ENCODE results near the gene ILDR1. TPM values are rescaled to one million over a fixed set of nuclear protein-coding genes. Genes with fewer than 3 reads are reported as not detected.
A peak's percentile ranks its signal among the peaks of the same experiment; 100 is the strongest.

The ILDR1 gene
- total and polyA plus RNA-seq, 2 of the 8 experiments (the other 6 are each of a cell fraction or from before 2014, with no cell fraction given) = 1.8 TPM

- Histone ChIP-seq H3K18ac (ENCODE audit: extremely low read depth, low read length) (no peak overlapping the region), H3K4me1 (replicated peaks in 1 of 4; ENCODE audit: control insufficient read depth in 3 of 4, insufficient read depth in 4 of 4, low read length in 3 of 4) (peaks cover 0 to 4% (median 0%) of the 10 kb centered on the region in 4 experiments; a peak in 1 of 7 replicates), H2AFZ (ENCODE audit: low read length) (no peak overlapping the region), H3K79me2 (ENCODE audit: control insufficient read depth in 1 of 2, insufficient read depth in 2 of 2, low read length in 2 of 2) (no peaks in the 10 kb centered on the region), H4K8ac (ENCODE audit: extremely low read depth, insufficient read depth, low read length) (no peak overlapping the region), H3K36me3 (ENCODE audit: control insufficient read depth in 2 of 4, insufficient read depth in 4 of 4, low read length in 3 of 4) (no peaks in the 10 kb centered on the region), H4K20me1 (replicated peaks in 1 of 2; ENCODE audit: control insufficient read depth in 1 of 2, insufficient read depth in 2 of 2, low read length in 2 of 2) (no peaks in the 10 kb centered on the region), H3K4me2 (ENCODE audit: insufficient read depth in 1 of 2, low read depth in 2 of 2, low read length in 2 of 2) (no peak overlapping the region), H3K9ac (replicated peaks in 1 of 4; ENCODE audit: extremely low read depth in 1 of 4, low read depth in 3 of 4, low read length in 3 of 4) (no peak overlapping the region), H2BK12ac (ENCODE audit: low read depth, low read length) (no peak overlapping the region), H3K79me1 (ENCODE audit: low read depth, low read length) (no peaks in the 10 kb centered on the region), H3K14ac (ENCODE audit: insufficient read length) (no peak overlapping the region), H3K23me2 (ENCODE audit: low read depth, low read length) (no peaks in the 10 kb centered on the region), H2AK5ac (ENCODE audit: low read depth, low read length) (no peak overlapping the region), H4K5ac (ENCODE audit: insufficient read length, low read depth, low read length) (no peak overlapping the region), H2BK20ac (ENCODE audit: low read length) (no peak overlapping the region), H2BK15ac (ENCODE audit: low read length) (no peak overlapping the region), H3K27me3 (replicated peaks in 1 of 4; ENCODE audit: control insufficient read depth in 3 of 4, extremely low read depth in 1 of 4, insufficient read depth in 3 of 4, low read length in 3 of 4) (no peaks in the 10 kb centered on the region), H3K4me3 (ENCODE audit: extremely low read depth in 1 of 4, insufficient read depth in 2 of 4, low read depth in 3 of 4, low read length in 4 of 4) (no peak overlapping the region), H3K27ac (ENCODE audit: low read depth, low read length) (no peak overlapping the region), H2BK5ac (ENCODE audit: low read depth, low read length) (no peak overlapping the region), H3K56ac (replicated peaks; ENCODE audit: insufficient read length, low read depth, low read length) (no peak overlapping the region), H4K91ac (replicated peaks; ENCODE audit: insufficient read length, low read length) (no peak overlapping the region), H2BK120ac (replicated peaks; ENCODE audit: low read depth, low read length) (no peak overlapping the region), H3K9me3 (ENCODE audit: insufficient read depth in 2 of 2, low read depth in 1 of 2, low read length in 1 of 2) (no peaks in the 10 kb centered on the region), H3K4ac (replicated peaks; ENCODE audit: insufficient read length, low read depth, low read length) (no peak overlapping the region), H3K23ac (ENCODE audit: insufficient read length) (no peak overlapping the region)
- TF ChIP-seq RAD21 (IDR thresholded peaks at IDR 0.05 in 1 of 2, conservative IDR thresholded peaks at IDR 0.05 in 1 of 2; ENCODE audit: low read depth in 2 of 2, low read length in 2 of 2) (0 out of 4 replicates have a peak, but pooled peaks of 1 of the 2 experiments have one; percentile 5), SIX5 (IDR thresholded peaks at IDR 0.05; ENCODE audit: low read depth, low read length) (no peak), EP300 (IDR thresholded peaks at IDR 0.05; ENCODE audit: borderline replicate concordance in 1 of 2, low read depth in 2 of 2, low read length in 2 of 2) (no peak)
- ChIA-PET POLR2A (ENCODE audit: partially characterized antibody) (no interaction called here), CTCF (ENCODE audit: partially characterized antibody) (interaction anchor here (0.6 to 0.9 kb wide), 3 partner anchors 130 to 269 kb away, joined by 3 to 4 read pairs (median 3); no protein-coding TSS in a partner anchor)
- FAIRE-seq = no peak
- DNase-seq (ENCODE audit: low read depth in 1 of 2, low spot score in 2 of 2) = no peak
- 87% methylated on average over 5 of the region's 5 CpGs; no CpG with 5 or more reads in 1 of the 2 experiments for WGBS, 2 experiments (ENCODE audit: extremely low coverage in 1 of 2, insufficient coverage in 1 of 2, insufficient read length in 1 of 2, insufficient replicate concordance in 2 of 2, low coverage in 1 of 2, low lambda C conversion rate in 2 of 2, missing lambda C conversion rate in 1 of 2)
Measured at GRCh38 chr3:122013448-122013925, 8.6 kb downstream of the ILDR1 start.

All from H1 (cell line).